K562 (cell line): ENCODE data around the gene LMO2. TPM values are rescaled to one million over a fixed set of nuclear protein-coding genes. Genes with fewer than 3 reads are reported as not detected.
A peak's percentile ranks its signal among the peaks of the same experiment; 100 is the strongest.

Experiments used
- ATAC-seq: fragments of 200-7000 bp; cut with Tn5 transposase; 3 replicates; pipeline ENCODE4 v1.9.1; 2020; ENCODE audit warnings: moderate library complexity
- BruUV-seq: library from RNA; stranded (reverse); fragments of 400-500 nt; replicated peaks from 2 replicates; lab custom pipeline; 2021; lab: Mats Ljungman, UMichigan
- CTCF ChIA-PET: fragments of 300-600 bp; formaldehyde crosslinking; extraction: SDS; loops from one replicate; lab custom pipeline; 2021; ENCODE audit warnings: low intra/inter-chr PET ratio; lab: Yijun Ruan, JAX
- POLR2A ChIA-PET: fragments of 300-600, 350-650 bp; sonication (Branson Sonifier 250); formaldehyde crosslinking; extraction: SDS; loops from one replicate; lab custom pipeline; 2021; ENCODE audit warnings: antibody characterized with exemption, inconsistent platforms; lab: Yijun Ruan, JAX
- DNase-seq, 4 experiments: peaks; one replicate each; pipeline versions ENCODE4 v3.0.0 to v3.0.0-alpha.2; 2011 to 2018; ENCODE audit warnings: low spot score in 3 of 4, mixed read lengths in 3 of 4; ENCODE audit errors: extremely low read depth in 1 of 4
- FAIRE-seq: peaks from 2 replicates; lab custom pipeline; 2011; peaks lifted over from hg19 to GRCh38; lab: Jason Lieb, UNC
- H2AFZ ChIP-seq: 2 replicates; pipeline ENCODE4 v1.6.0; 2011; ENCODE audit warnings: low read depth, low read length, control low read depth, inconsistent platforms
- H3K27ac ChIP-seq: fragments of 200-600 bp; 3 replicates; pipeline ENCODE4 v1.8.0; 2011; ENCODE audit warnings: low read depth, mild to moderate bottlenecking, control low read depth, inconsistent platforms, low read length, moderate library complexity, mixed read lengths; ENCODE audit errors: extremely low read depth
- H3K27me3 ChIP-seq, 2 experiments: fragments of 300-600 bp in 1 of 2; 2 replicates in 1 of 2; 3 replicates in 1 of 2; pipeline versions ENCODE4 v1.6.0 to v1.8.0; 2011; ENCODE audit warnings: inconsistent platforms in 2 of 2, low read length in 2 of 2, mild to moderate bottlenecking in 1 of 2, mixed read lengths in 1 of 2, moderate library complexity in 1 of 2; ENCODE audit not compliant: control insufficient read depth in 2 of 2, insufficient read depth in 2 of 2
- H3K36me3 ChIP-seq: fragments of 300-600 bp; 3 replicates; pipeline ENCODE4 v1.8.0; 2011; ENCODE audit warnings: mild to moderate bottlenecking, low read length, inconsistent platforms; ENCODE audit not compliant: control insufficient read depth, insufficient read depth
- H3K4me1 ChIP-seq, 2 experiments: fragments of 200-600 bp in 1 of 2; replicated peaks in 1 of 2; 2 replicates in 1 of 2; 3 replicates in 1 of 2; pipeline versions ENCODE4 v1.5.1 to v1.8.0; 2011; ENCODE audit warnings: inconsistent platforms in 2 of 2, low read length in 2 of 2, mild to moderate bottlenecking in 1 of 2, mixed read lengths in 1 of 2, moderate library complexity in 1 of 2; ENCODE audit not compliant: control insufficient read depth in 2 of 2, insufficient read depth in 2 of 2
- H3K4me2 ChIP-seq: 2 replicates; pipeline ENCODE4 v1.6.1; 2011; ENCODE audit warnings: low read length, control low read depth, inconsistent platforms, mixed read lengths; ENCODE audit not compliant: insufficient read depth
- H3K4me3 ChIP-seq: fragments of 200-600 bp; sonication (generic), shearing (Covaris generic); 2 replicates; pipeline ENCODE4 v1.5.1; 2016; ENCODE audit warnings: control low read depth, inconsistent platforms
- H3K79me2 ChIP-seq: fragments of 200-600 bp; 3 replicates; pipeline ENCODE4 v1.8.0; 2011; ENCODE audit warnings: low read length, inconsistent platforms; ENCODE audit not compliant: control insufficient read depth, insufficient read depth
- H3K9ac ChIP-seq, 2 experiments: 2 replicates each; pipeline versions ENCODE4 v1.6.0 to v1.6.1; 2011; ENCODE audit warnings: low read depth in 2 of 2, low read length in 2 of 2, control low read depth in 1 of 2, inconsistent platforms in 1 of 2, mild to moderate bottlenecking in 1 of 2, mixed read lengths in 1 of 2; ENCODE audit not compliant: insufficient read depth in 1 of 2
- H3K9me1 ChIP-seq: one replicate; pipeline ENCODE4 v1.6.0; 2011; ENCODE audit warnings: inconsistent platforms, mild to moderate bottlenecking, low read length, moderate library complexity; ENCODE audit not compliant: control insufficient read depth, insufficient read depth
- H3K9me3 ChIP-seq: replicated peaks from 2 replicates; pipeline ENCODE4 v1.5.1; 2011; ENCODE audit warnings: low read depth, low read length, inconsistent platforms; ENCODE audit not compliant: control insufficient read depth, insufficient read depth
- H4K20me1 ChIP-seq: replicated peaks from 2 replicates; pipeline ENCODE4 v1.6.1; 2011; ENCODE audit warnings: low read length, inconsistent platforms, mixed read lengths; ENCODE audit not compliant: control insufficient read depth, insufficient read depth
- CBX5 ChIP-seq: IDR thresholded peaks from 2 replicates; pipeline ENCODE4 v1.6.1; 2014; ENCODE audit warnings: low read depth, borderline replicate concordance
- CREM ChIP-seq: IDR thresholded peaks from 2 replicates; pipeline ENCODE4 v1.6.1; 2014; ENCODE audit warnings: antibody characterized with exemption, low read depth
- FOXA3 ChIP-seq, 2 experiments: fragments of 450-650 bp in 1 of 2; sonication (generic) in 1 of 2; formaldehyde crosslinking; IDR thresholded peaks in 1 of 2; conservative IDR thresholded peaks in 1 of 2; 2 replicates each; pipeline versions ENCODE4 v1.4.0 to v1.8.0; 2020 to 2022; ENCODE audit warnings: mild to moderate bottlenecking in 2 of 2, missing genetic modification reagents in 1 of 2
- HDAC3 ChIP-seq: fragments of 450-650 bp; IDR thresholded peaks from 2 replicates; pipeline ENCODE4 v1.6.1; 2018; ENCODE audit warnings: borderline replicate concordance, mild to moderate bottlenecking, moderate library complexity; ENCODE audit not compliant: partially characterized antibody
- L3MBTL2 ChIP-seq: fragments of 450-650 bp; IDR thresholded peaks from 2 replicates; pipeline ENCODE4 v1.6.1; 2016; ENCODE audit warnings: mild to moderate bottlenecking, moderate library complexity
- MCM3 ChIP-seq: fragments of 450-650 bp; IDR thresholded peaks from 2 replicates; pipeline ENCODE4 v1.6.1; 2016
- NUFIP1 ChIP-seq: fragments of 450-650 bp; IDR thresholded peaks from 2 replicates; pipeline ENCODE4 v1.6.1; 2018; ENCODE audit not compliant: partially characterized antibody
- SP1 ChIP-seq: sonication (generic); formaldehyde crosslinking; IDR thresholded peaks from 2 replicates; pipeline ENCODE4 v1.8.1; 2022; ENCODE audit warnings: mild to moderate bottlenecking, missing genetic modification reagents
- TBP ChIP-seq: optimal IDR thresholded peaks from 2 replicates; pipeline ENCODE3; 2011; ENCODE audit warnings: low read depth, low read length, improper control_type of control experiment
- TEAD2 ChIP-seq: fragments of 450-650 bp; IDR thresholded peaks from 2 replicates; pipeline ENCODE4 v1.6.1; 2016; ENCODE audit warnings: missing genetic modification characterization, control low read depth, missing compliant biosample characterization
- TEAD4 ChIP-seq, 2 experiments: sonication (generic) in 1 of 2; formaldehyde crosslinking in 1 of 2; IDR thresholded peaks; 2 replicates each; pipeline versions ENCODE4 v1.6.1 to v1.8.0; 2012 to 2022; ENCODE audit warnings: borderline replicate concordance in 1 of 2, inconsistent platforms in 1 of 2, low read length in 1 of 2, mild to moderate bottlenecking in 1 of 2, missing genetic modification reagents in 1 of 2
- ZBTB1 ChIP-seq: sonication (generic); formaldehyde crosslinking; IDR thresholded peaks from 2 replicates; pipeline ENCODE4 v1.8.1; 2023; ENCODE audit warnings: missing genetic modification reagents, low read depth, mild to moderate bottlenecking, borderline replicate concordance
- ZFP36 ChIP-seq: fragments of 150-350 bp; IDR thresholded peaks from 2 replicates; pipeline ENCODE4 v1.6.1; 2018; ENCODE audit warnings: low read length, low read depth; ENCODE audit not compliant: partially characterized antibody
- WGBS: fragments of 100-300 bp; shearing (Covaris generic); methylation state at CpG from one replicate; pipeline ENCODE4 v1.1.6; 2016; ENCODE audit warnings: low coverage, mixed read lengths; ENCODE audit not compliant: insufficient coverage; ENCODE audit errors: missing lambda C conversion rate; 5-methylcytosine and 5-hydroxymethylcytosine counted together
- in situ Hi-C: fragments of 300-500 bp; cut with MboI; formaldehyde crosslinking; loops from 4 replicates; pipeline ENCODE4 v1.15.0; 2018; ENCODE audit warnings: inconsistent platforms, mixed read lengths
- intact Hi-C: fragments of 100-400 bp; cut with micrococcal nuclease; formaldehyde crosslinking; loops from 2 replicates; pipeline ENCODE4 v1.14.2; 2022
- polyA plus RNA-seq, 8 experiments: library from polyadenylated mRNA; depleted of rRNA in 4 of 8; stranded (reverse) in 5 of 8; unstranded in 3 of 8; fragments of >200 nt; fragmentation: Nextera tagmentation in 2 of 8; fragmentation: Illumina TruSeq in 1 of 8; extraction: Ambion mirVana in 2 of 8; extraction: Trizol in 1 of 8; gene quantifications; 2 replicates each; pipeline versions ENCODE4 v1.2.1 to v1.2.3, GENCODE V29; 2011 to 2014; ENCODE audit warnings: inconsistent platforms in 1 of 8, missing spikeins in 1 of 8
- total RNA-seq, 7 experiments: library from RNA; depleted of rRNA in 6 of 7; stranded (reverse); fragments of >200 nt in 6 of 7; fragmentation: Illumina TruSeq in 2 of 7; extraction: Trizol in 2 of 7; gene quantifications; 2 replicates each; pipeline versions ENCODE4 v1.2.1 to v1.2.3, GENCODE V29; 2011 to 2021; ENCODE audit warnings: low replicate concordance in 1 of 7
- TF ChIP-seq, protein P1 (sequence below): sonication (generic); formaldehyde crosslinking; IDR thresholded peaks from 2 replicates; pipeline ENCODE4 v1.8.1; 2023; ENCODE audit warnings: mild to moderate bottlenecking, missing genetic modification reagents

Gene LMO2
- total and polyA plus RNA-seq, 9 of the 15 experiments (the other 6 are each of a cell fraction or from before 2014, with no cell fraction given), result 6.9 to 126 (median 91.5) TPM

DNA sequence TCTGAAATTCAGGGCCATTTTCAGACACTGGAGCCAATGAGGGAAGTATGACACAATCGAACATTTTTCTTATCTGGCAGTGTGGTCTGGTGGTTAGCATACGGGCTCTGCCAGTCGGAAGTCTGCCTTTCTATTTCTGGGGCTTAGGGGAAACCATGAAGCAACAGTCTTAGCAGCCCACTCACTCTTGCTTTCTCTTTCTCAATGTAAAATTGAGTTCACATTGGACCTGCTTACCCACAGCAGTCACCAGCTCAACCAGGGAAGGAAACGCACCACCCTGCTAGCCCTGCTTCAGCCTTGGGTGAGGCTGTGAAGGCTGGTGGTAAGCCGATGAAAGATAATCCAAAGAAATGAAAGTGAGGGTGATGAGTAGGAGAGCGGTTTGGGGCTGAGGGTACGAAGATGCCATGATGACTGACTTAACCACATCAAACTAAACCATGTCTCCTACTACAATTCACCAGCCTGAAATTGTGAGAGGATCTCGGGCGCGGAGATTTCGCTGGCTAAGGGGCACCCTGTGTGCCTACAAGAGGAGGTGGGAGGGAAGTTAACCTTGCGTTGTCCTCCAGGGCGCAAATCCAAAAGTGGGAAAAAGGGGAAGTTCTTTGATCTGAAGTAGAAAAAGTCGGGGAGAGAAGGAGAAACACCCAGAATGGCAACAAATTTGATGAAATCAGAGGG lies 2.0 kb upstream of the LMO2 start (continued):
- TF ChIP-seq SP1 (CRISPR knock-in tag), result 0 out of 2 replicates have a peak, but pooled peaks have one; percentile 52
- no peak for TF ChIP-seq TEAD2 (tag)

DNA sequence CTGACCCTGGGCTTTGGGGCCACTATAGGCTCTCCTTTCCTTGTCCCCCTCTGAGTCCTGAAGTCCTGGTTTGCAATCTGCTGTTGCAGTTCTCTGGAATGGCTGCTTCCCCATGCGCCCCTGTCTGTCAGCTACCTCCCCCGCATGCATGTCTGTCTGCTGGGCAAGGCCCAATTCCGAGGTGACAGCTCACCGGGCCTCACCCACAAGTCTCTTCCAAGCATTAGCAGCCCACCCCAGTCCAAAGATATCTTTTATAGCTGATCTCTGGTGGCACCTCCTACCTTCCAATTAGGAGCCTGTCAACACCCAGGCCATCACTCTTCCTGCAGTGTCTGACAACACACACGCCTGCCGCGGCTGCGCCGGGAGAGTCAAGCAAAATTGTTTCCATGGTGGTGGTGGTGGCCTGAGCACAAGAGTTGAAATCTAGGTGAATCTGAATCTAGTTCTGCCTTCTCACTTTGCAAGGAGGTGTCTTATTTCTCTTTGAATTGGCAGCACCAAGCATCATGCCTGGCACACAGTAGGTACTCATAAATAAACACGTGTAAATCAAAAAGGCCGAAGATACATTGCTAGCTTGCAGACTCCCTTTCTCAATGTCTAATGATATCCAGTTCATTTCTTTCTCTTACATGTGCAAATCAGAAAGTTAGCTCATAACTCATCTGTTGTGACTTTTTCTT lies 1.2 kb upstream of the LMO2 start:
- no peaks in the 10 kb centered on the region for H3K9me1 ChIP-seq
- peak overlapping the region; percentile 2; the same call in 1 of the 2 replicates for H3K4me3 ChIP-seq
- H3K4me1 ChIP-seq, result peaks cover 41 to 60% of the 10 kb centered on the region in 2 experiments
- H3K27ac ChIP-seq, result peak overlapping the region; percentile 76
- H3K79me2 ChIP-seq, result peaks cover 45% of the 10 kb centered on the region
- in situ Hi-C loops, result no loop called here
- H4K20me1 ChIP-seq, result no peaks in the 10 kb centered on the region
- no peaks in the 10 kb centered on the region; the same call in 2 of the 3 replicates for H3K36me3 ChIP-seq
- intact Hi-C loops, result loop anchor here (1.0 to 2.0 kb wide), 2 partner anchors 44 to 52 kb away; no protein-coding TSS in a partner anchor
- POLR2A ChIA-PET, result interaction anchor here (0.7 to 5.0 kb wide), 12 partner anchors 9 to 619 kb away, joined by 3 to 38 read pairs (median 3); no protein-coding TSS in a partner anchor
- H3K4me2 ChIP-seq, result peak overlapping the region; percentile 94
- no peaks in the 10 kb centered on the region for H3K9me3 ChIP-seq
- no peaks in the 10 kb centered on the region for H3K27me3 ChIP-seq
- CTCF ChIA-PET, result no interaction called here
- H2AFZ ChIP-seq, result peak overlapping the region; percentile 63
- peak; percentile 65 for FAIRE-seq
- no TSS peak for BruUV-seq
- 8% methylated on average over 11 of the region's 11 CpGs for WGBS
- peak; percentile 60 for ATAC-seq
- peak overlapping the region; percentile 71 to 74; a peak in 3 of 4 replicates for H3K9ac ChIP-seq
- DNase-seq, result peak; percentile 74 to 86 (median 77)
- TF ChIP-seq TBP (peak; percentile 34), CBX5 (no peak), ZFP36 (peak; percentile 19), ZBTB1 (CRISPR knock-in tag) (no peak), TEAD4 (IDR thresholded peaks at IDR 0.05; ENCODE audit: low read length) (peak; percentile 62), TEAD4 (CRISPR knock-in tag; IDR thresholded peaks at IDR 0.05; ENCODE audit: borderline replicate concordance) (no peak), FOXA3 (CRISPR knock-in tag; conservative IDR thresholded peaks at IDR 0.05 in 1 of 2, IDR thresholded peaks at IDR 0.05 in 1 of 2) (peak in 1 of 2 experiments; percentile 42; a peak in 1 of 4 replicates), CREM (peak; percentile 56), NUFIP1 (no peak), MCM3 (no peak), L3MBTL2 (peak; percentile 57), HDAC3 (peak; percentile 7)
- TF ChIP-seq, protein P1, sequence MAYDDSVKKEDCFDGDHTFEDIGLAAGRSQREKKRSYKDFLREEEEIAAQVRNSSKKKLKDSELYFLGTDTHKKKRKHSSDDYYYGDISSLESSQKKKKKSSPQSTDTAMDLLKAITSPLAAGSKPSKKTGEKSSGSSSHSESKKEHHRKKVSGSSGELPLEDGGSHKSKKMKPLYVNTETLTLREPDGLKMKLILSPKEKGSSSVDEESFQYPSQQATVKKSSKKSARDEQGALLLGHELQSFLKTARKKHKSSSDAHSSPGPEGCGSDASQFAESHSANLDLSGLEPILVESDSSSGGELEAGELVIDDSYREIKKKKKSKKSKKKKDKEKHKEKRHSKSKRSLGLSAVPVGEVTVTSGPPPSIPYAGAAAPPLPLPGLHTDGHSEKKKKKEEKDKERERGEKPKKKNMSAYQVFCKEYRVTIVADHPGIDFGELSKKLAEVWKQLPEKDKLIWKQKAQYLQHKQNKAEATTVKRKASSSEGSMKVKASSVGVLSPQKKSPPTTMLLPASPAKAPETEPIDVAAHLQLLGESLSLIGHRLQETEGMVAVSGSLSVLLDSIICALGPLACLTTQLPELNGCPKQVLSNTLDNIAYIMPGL (CRISPR knock-in tag), result no peak
